Neural cell (in vitro differentiated cells): ENCODE results near the gene FIGLA. TPM values are rescaled to one million over a fixed set of nuclear protein-coding genes. Genes with fewer than 3 reads are reported as not detected.

Experiments
- H2AFZ ChIP-seq: fragments of 200-600, 300-800 bp; sonication (generic), shearing (Covaris generic); 2 replicates; pipeline ENCODE4 v1.6.0; 2014; ENCODE audit warnings: low read depth, mild to moderate bottlenecking, antibody characterized with exemption, low read length, moderate library complexity
- H3F3A ChIP-seq: fragments of 200-600 bp; shearing (Covaris generic); 2 replicates; pipeline ENCODE4 v1.6.1; 2016; ENCODE audit warnings: mild to moderate bottlenecking, moderate library complexity, mixed read lengths, antibody characterized with exemption, low read length; ENCODE audit not compliant: insufficient read depth, poor library complexity, severe bottlenecking
- H3K27ac ChIP-seq: fragments of 200-600, 300-800 bp; sonication (generic), shearing (Covaris generic); 2 replicates; pipeline ENCODE4 v1.5.1; 2014; ENCODE audit warnings: mild to moderate bottlenecking, low read length, moderate library complexity
- H3K27me3 ChIP-seq: fragments of 300-800, 200-600 bp; sonication (generic), shearing (Covaris generic); 2 replicates; pipeline ENCODE4 v1.6.0; 2014; ENCODE audit warnings: mild to moderate bottlenecking, low read depth, low read length, moderate library complexity; ENCODE audit not compliant: insufficient read depth
- H3K36me3 ChIP-seq: fragments of 300-800, 200-600 bp; sonication (generic), shearing (Covaris generic); 2 replicates; pipeline ENCODE4 v1.5.1; 2014; ENCODE audit warnings: mild to moderate bottlenecking, antibody characterized with exemption, low read length, moderate library complexity; ENCODE audit not compliant: insufficient read depth
- H3K4me2 ChIP-seq: fragments of 300-800, 200-600 bp; sonication (generic), shearing (Covaris generic); 2 replicates; pipeline ENCODE4 v1.6.0; 2014; ENCODE audit warnings: mild to moderate bottlenecking, low read length
- H3K4me3 ChIP-seq: fragments of 300-800, 200-600 bp; sonication (generic), shearing (Covaris generic); 2 replicates; pipeline ENCODE4 v1.5.1; 2014; ENCODE audit warnings: mild to moderate bottlenecking, low read length, moderate library complexity
- H3K79me2 ChIP-seq: fragments of 200-600 bp; shearing (Covaris generic); replicated peaks from 2 replicates; pipeline ENCODE4 v1.6.0; 2014; ENCODE audit warnings: mild to moderate bottlenecking, low read length, moderate library complexity; ENCODE audit not compliant: insufficient read depth
- H3K9ac ChIP-seq: fragments of 300-800, 200-600 bp; sonication (generic), shearing (Covaris generic); 2 replicates; pipeline ENCODE4 v1.6.1; 2016; ENCODE audit warnings: mild to moderate bottlenecking, low read length, mixed read lengths
- H3K9me2 ChIP-seq: fragments of 200-600 bp; shearing (Covaris generic); 2 replicates; pipeline ENCODE4 v1.6.1; 2016; ENCODE audit warnings: mild to moderate bottlenecking, low read length, mixed read lengths; ENCODE audit not compliant: insufficient read depth
- H3K9me3 ChIP-seq: fragments of 200-600, 300-800 bp; sonication (generic), shearing (Covaris generic); 2 replicates; pipeline ENCODE4 v1.6.1; 2016; ENCODE audit warnings: mild to moderate bottlenecking, mixed run types, low read length, moderate library complexity, mixed read lengths
- H4K20me1 ChIP-seq: fragments of 200-600 bp; shearing (Covaris generic); 2 replicates; pipeline ENCODE4 v1.6.1; 2016; ENCODE audit warnings: mild to moderate bottlenecking, mixed run types; ENCODE audit not compliant: insufficient read depth
- EP300 ChIP-seq: fragments of 450-650 bp; conservative IDR thresholded peaks from 2 replicates; pipeline ENCODE4 v1.6.1; 2014; ENCODE audit warnings: antibody characterized with exemption, mild to moderate bottlenecking, moderate library complexity; ENCODE audit not compliant: poor library complexity, severe bottlenecking
- EZH2 ChIP-seq: fragments of 200-600, 300-800 bp; shearing (Covaris generic), sonication (generic); IDR thresholded peaks from 2 replicates; pipeline ENCODE4 v1.6.1; 2014; ENCODE audit warnings: antibody characterized with exemption, low read length, borderline replicate concordance, mild to moderate bottlenecking; ENCODE audit not compliant: insufficient read depth, poor library complexity, severe bottlenecking
- MXI1 ChIP-seq: fragments of 450-650 bp; conservative IDR thresholded peaks from 2 replicates; pipeline ENCODE4 v1.6.1; 2014; ENCODE audit warnings: antibody characterized with exemption, mild to moderate bottlenecking; ENCODE audit not compliant: poor library complexity, severe bottlenecking
- POLR2AphosphoS5 ChIP-seq: IDR thresholded peaks from 2 replicates; pipeline ENCODE4 v1.6.1; 2012
- RAD21 ChIP-seq: fragments of 450-650 bp; conservative IDR thresholded peaks from 2 replicates; pipeline ENCODE4 v1.6.1; 2014; ENCODE audit warnings: antibody characterized with exemption, mild to moderate bottlenecking, moderate library complexity
- SMC3 ChIP-seq: fragments of 450-650 bp; conservative IDR thresholded peaks from 2 replicates; pipeline ENCODE4 v1.6.1; 2014; ENCODE audit warnings: antibody characterized with exemption, mild to moderate bottlenecking, moderate library complexity; ENCODE audit not compliant: poor library complexity
- TAF1 ChIP-seq: IDR thresholded peaks from 2 replicates; pipeline ENCODE4 v1.6.1; 2012; ENCODE audit warnings: low read depth
- polyA plus RNA-seq: library from polyadenylated mRNA; depleted of rRNA; stranded (reverse); fragments of >200 nt; gene quantifications from 2 replicates; pipeline ENCODE4 v1.2.3, GENCODE V29; 2014
- TF ChIP-seq, protein P1 (sequence below): fragments of 450-650 bp; IDR thresholded peaks from 2 replicates; pipeline ENCODE4 v1.5.1; 2014; ENCODE audit warnings: antibody characterized with exemption, mild to moderate bottlenecking, moderate library complexity; ENCODE audit not compliant: poor library complexity, severe bottlenecking
- TF ChIP-seq, protein P2 (sequence below): IDR thresholded peaks from 2 replicates; pipeline ENCODE4 v1.6.1; 2012; ENCODE audit warnings: borderline replicate concordance

FIGLA gene
- polyA plus RNA-seq, 1 donor from 2014 or later = not detected

DNA sequence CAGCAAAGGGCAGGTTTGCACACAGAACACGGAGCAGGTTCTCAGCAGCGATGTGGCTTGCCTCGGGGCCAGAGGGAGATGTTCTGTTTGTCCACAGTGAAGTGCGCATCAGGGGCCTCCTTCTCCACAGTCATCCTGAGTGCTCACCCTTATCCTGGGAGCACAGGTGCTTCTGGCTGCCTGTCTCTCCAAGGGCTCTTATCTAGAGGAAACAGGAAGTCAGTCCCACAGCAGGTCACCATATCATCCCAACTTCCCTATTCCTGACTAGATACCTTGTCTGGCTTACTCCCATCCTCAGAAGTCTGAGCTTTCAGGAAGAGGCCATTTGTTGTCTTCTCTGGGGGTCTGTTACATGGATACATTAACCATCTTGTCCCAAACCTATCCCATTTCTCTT is 45.2 kb upstream of the FIGLA start, which contains the start of gene CD207:
Gene CD207 (minus strand): TSS at position 174 of the 400 bp plus-strand sequence. CDS start 40 bp downstream, at position 134.
- no peaks in the 10 kb centered on the region for H3K36me3 ChIP-seq
- H3K4me2 ChIP-seq = no peak within 1 kb of the TSS
- no peak within 1 kb of the TSS for H3K27ac ChIP-seq
- H3K9ac ChIP-seq = no peak within 1 kb of the TSS
- H2AFZ ChIP-seq = no peak within 1 kb of the TSS
- TF ChIP-seq EP300 (no peak), MXI1 (no peak), TAF1 (no peak), EZH2 (no peak), RAD21 (no peak), POLR2AphosphoS5 (no peak), SMC3 (no peak)
- TF ChIP-seq, protein P1, sequence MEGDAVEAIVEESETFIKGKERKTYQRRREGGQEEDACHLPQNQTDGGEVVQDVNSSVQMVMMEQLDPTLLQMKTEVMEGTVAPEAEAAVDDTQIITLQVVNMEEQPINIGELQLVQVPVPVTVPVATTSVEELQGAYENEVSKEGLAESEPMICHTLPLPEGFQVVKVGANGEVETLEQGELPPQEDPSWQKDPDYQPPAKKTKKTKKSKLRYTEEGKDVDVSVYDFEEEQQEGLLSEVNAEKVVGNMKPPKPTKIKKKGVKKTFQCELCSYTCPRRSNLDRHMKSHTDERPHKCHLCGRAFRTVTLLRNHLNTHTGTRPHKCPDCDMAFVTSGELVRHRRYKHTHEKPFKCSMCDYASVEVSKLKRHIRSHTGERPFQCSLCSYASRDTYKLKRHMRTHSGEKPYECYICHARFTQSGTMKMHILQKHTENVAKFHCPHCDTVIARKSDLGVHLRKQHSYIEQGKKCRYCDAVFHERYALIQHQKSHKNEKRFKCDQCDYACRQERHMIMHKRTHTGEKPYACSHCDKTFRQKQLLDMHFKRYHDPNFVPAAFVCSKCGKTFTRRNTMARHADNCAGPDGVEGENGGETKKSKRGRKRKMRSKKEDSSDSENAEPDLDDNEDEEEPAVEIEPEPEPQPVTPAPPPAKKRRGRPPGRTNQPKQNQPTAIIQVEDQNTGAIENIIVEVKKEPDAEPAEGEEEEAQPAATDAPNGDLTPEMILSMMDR = no peak
- TF ChIP-seq, protein P2, sequence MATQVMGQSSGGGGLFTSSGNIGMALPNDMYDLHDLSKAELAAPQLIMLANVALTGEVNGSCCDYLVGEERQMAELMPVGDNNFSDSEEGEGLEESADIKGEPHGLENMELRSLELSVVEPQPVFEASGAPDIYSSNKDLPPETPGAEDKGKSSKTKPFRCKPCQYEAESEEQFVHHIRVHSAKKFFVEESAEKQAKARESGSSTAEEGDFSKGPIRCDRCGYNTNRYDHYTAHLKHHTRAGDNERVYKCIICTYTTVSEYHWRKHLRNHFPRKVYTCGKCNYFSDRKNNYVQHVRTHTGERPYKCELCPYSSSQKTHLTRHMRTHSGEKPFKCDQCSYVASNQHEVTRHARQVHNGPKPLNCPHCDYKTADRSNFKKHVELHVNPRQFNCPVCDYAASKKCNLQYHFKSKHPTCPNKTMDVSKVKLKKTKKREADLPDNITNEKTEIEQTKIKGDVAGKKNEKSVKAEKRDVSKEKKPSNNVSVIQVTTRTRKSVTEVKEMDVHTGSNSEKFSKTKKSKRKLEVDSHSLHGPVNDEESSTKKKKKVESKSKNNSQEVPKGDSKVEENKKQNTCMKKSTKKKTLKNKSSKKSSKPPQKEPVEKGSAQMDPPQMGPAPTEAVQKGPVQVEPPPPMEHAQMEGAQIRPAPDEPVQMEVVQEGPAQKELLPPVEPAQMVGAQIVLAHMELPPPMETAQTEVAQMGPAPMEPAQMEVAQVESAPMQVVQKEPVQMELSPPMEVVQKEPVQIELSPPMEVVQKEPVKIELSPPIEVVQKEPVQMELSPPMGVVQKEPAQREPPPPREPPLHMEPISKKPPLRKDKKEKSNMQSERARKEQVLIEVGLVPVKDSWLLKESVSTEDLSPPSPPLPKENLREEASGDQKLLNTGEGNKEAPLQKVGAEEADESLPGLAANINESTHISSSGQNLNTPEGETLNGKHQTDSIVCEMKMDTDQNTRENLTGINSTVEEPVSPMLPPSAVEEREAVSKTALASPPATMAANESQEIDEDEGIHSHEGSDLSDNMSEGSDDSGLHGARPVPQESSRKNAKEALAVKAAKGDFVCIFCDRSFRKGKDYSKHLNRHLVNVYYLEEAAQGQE = no peak
- H3F3A ChIP-seq = no peaks in the 10 kb centered on the region
- no peaks in the 10 kb centered on the region for H3K27me3 ChIP-seq
- H3K4me3 ChIP-seq = no peak within 1 kb of the TSS
- no peaks in the 10 kb centered on the region for H3K9me3 ChIP-seq
- no peaks in the 10 kb centered on the region for H4K20me1 ChIP-seq
- H3K9me2 ChIP-seq = no peaks in the 10 kb centered on the region
- H3K79me2 ChIP-seq = no peaks in the 10 kb centered on the region

DNA sequence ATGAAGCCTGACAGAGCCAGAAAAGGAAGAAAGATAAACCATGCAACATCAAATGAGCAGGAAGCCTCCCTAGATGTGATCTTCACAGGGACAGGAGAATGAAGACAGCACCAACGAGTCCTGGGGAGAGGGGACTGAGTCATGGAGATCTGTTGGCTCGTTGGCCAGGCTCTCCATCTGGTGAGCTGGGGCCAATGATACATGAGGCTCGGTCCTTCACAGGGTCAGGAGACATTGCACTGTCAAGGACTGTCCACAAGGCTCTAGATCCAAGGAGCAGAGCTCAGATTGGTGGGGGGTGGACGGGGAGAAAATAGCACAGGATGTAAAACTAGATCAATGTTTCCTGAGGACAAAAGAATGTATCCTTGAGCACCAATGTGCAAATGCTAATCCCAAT is 44.4 kb upstream of the FIGLA start:
- no peaks in the 10 kb centered on the region for H4K20me1 ChIP-seq
- no peaks in the 10 kb centered on the region for H3K9me3 ChIP-seq
- H3F3A ChIP-seq = no peaks in the 10 kb centered on the region
- no peaks in the 10 kb centered on the region for H3K9me2 ChIP-seq
- H3K4me3 ChIP-seq = no peak overlapping the region
- H3K27me3 ChIP-seq = no peaks in the 10 kb centered on the region
- no peaks in the 10 kb centered on the region for H3K36me3 ChIP-seq
- no peak overlapping the region for H3K4me2 ChIP-seq
- no peaks in the 10 kb centered on the region for H3K79me2 ChIP-seq
- H3K27ac ChIP-seq = no peak overlapping the region
- TF ChIP-seq TAF1 (no peak), EP300 (no peak), SMC3 (no peak), RAD21 (no peak), EZH2 (no peak), POLR2AphosphoS5 (no peak), MXI1 (no peak)
- TF ChIP-seq, protein P1 = no peak
- TF ChIP-seq, protein P2 = no peak
- H3K9ac ChIP-seq = no peak overlapping the region
- H2AFZ ChIP-seq = no peak overlapping the region
